Middle frontal gyrus (tissue), 1 donor: ENCODE results near the gene QARS1.
A peak's percentile ranks its signal among the peaks of the same experiment; 100 is the strongest.

Source experiments
- DNase-seq: peaks from one replicate; pipeline ENCODE4 v3.0.0-alpha.2; 2015; ENCODE audit warnings: low spot score; ENCODE audit errors: extremely low spot score

QARS1 gene

DNA sequence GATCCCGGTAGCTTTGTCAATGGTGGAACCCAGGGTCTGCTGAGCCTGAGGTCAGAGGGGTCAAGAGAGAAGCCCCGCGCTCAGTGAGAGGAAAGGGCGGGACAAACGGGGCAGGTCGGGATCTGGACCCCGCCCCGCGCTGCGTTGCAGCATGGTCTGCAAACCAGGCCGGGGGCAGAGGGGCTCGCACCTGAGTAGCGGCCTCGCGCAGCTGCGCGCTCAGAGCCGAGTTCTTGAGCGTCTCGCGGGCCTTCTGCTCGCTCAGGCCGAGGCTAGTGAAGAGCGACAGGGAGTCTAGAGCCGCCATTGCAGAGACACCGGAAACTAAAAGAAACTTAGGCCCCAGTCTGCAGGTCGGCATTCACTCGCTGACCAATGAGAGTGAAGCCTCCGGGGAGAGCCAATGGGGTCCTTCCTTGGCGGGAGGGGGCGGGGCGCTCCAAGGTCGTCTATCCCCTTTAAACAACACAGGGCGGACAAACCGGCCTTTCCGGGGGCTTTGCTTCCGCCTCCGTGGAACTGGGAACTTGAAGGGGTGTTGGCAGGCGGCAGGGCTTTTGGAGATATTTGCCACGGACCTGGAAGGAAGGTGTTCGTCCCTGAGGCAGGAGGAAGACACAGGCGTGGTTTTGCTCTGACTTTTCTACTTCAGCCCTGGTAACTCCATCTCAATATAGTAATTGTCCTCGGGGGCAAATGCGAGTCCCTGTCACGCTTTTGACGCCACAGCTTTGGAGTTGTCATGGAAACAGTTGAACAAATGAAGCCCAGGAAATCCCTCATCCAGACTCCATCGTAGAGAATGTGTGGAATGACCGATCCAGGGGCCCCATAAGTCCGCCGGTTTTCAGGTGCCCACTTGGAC, at the start of gene QARS1:
TSS of gene QARS1 (minus strand) at position 331 of the 865 bp plus-strand sequence. CDS start at position 307, 24 bp downstream.
- peak; percentile 88 for DNase-seq

DNA sequence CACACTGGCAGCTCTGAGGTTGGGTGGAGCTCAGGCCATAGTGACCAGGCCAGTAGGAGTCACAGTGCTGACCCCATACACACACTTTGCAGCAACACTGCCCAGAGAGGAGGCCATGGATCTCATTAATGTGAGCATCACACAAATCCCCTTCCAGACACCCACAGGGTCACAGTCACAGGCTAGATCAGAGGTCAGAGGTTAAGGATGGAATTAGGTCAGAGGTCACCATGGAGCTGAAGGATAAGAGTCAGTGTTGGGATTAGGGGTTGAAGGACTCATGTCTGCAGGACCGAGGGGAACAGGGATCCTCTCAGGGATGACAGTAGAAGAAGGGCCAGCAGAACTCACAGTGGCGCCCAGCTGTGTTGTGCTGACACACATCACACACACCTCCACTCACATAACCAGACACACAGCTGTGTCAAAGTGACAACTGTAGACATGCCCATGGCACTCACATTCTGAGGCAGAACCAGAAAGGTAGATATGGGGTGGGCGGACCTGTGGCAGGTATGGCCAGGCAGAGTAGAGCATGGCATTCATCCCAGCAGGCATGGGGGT, 48.9 kb upstream of the QARS1 start:
- DNase-seq: no peak

DNA sequence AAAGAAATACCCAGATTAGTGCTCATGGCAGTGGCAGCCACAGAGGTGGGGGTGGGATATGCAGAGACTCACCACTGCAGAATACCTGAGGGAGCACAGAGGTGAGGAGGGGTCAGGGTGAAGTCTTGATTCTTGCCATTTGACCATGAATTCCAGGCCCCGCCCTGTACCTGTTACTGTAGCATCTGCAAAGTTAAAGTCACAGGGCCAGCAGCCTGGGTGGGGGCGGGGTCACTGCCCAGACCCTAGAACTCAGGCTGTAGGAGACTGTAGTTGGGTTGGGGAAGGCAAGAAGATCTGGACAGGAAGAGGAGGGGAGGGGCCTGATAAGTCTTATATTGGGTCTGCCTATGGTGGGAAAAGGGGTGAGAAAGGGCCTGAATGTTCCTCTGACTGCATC, 47.1 kb upstream of the QARS1 start:
- no peak for DNase-seq

DNA sequence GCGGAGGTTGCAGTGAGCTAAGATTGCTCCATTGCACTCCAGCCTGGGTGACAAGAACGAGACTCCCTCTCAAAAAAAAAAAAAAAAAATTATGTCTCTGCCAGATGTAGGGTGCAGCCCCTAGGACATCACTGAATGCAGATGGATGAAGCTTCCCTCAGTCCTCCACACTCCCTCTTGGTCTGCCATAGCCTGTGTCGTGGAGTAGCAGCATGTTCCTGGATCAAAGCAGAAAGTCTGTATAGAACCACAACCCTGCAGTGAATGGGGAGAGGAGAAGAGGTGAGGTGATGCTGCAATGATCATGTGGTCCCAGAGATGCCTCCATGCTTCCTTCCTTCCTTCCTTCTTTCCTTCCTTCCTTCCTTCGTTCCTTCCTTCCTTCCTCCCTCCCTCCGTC, 43.6 kb upstream of the QARS1 start:
- DNase-seq: no peak

DNA sequence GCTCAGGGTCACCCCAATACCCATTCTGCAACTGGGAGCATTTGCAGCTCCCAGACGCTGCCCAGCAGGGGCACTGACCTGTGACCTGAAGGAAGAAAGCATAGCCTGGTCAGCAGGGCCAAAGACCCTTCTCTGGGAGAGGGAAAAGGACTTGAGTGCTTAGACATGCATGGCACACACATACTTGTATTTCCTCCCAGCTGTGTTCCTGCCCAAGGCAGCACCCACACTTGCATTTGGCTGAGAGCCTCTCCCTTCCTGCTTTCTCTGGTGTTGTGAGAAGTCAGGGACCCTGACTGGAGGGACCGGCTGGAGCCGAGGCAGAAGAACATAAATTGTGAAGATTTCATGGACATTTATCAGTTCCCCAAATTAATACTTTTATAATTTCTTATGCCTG, 35.5 kb upstream of the QARS1 start:
- no peak for DNase-seq

DNA sequence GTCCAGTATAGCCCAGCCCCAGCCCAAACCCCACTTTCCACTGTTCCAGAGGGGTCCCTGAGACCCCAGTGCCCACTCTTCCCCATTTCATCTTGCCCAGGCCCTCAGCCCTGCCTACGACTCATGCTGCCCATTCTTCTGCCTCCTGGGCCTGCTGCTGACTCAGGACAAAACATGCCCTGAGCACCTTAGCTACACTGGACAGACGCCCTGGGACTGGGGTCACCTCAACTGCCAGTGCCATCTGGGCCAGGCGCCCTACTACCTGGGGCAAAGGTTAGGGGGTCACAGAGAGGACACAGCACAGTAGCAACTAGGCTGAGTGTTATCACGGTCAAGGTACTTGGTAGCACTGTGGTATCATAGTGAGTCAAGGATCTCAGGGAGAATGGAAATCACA, 30.9 kb upstream of the QARS1 start:
- no peak for DNase-seq

DNA sequence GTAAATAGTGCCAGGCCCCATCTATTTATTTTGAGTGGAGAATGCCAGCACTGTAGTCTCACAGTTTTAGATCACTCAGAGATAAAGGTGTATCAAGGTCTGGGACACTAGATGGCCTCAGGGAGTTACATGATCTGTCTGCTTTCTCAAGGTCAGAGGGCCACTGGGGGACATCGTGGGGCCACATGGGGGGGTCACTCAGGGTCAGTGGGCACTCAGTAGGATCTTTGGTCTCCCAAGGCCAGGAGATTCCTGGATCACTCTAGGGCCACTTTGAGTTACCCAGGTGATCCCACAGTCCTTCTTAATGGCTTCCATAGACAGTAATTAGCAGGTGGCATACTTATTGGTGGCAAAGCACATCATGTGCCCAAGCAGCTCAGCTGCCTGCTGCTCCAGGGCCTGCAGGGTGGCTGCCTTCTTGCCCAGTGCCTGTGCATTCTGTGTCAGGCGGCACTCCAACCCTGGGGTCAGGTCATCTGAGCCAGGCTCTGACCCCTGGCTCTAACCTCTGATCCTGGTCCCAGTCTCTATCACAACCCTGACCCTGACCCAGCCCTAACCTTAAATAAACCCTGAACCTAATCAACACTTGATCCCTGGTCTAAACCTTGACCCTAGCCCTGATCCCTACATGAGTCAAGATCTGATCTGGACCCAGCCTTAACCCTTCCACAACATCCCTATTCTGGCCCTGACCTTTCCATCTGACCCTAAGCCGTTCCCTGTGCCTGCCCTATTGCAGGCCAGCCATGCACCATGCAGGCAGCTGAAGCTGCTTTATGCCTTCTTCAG, 30.1 kb upstream of the QARS1 start:
- no peak for DNase-seq

DNA sequence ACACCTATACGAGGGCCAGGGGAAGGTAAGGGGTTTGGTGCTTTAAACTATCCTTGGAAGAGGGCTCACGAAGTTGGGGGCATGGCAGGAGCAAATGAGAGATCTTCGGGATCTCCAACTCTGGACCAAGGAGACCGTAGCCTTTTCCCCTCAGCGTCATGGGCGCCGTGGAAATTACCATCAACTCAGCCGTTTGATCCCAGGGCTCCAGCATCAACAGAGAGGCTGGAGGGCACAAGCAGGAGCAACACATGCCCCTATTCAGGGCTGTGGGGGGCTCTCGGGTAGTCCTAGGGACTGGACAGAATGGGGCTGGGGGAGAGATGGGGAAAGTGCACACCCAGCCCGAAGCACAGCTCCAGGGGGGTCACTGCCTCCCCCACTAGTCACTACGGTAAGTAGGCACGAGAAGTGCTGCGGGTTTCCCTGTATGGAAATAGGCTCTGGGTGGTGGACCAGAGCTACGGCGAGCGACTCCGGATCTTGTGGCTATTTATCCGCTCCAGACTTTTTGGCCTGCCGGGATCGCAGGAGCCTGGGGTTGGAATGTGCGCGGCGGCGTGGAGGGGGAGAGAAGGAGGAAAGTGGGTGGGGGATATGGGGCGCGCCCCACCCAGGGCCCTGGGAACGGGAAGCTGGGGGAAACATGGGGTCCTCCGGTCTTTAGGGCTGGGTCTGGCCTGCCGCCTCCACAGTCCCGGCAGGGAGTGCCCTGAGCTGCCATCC, 28.8 kb upstream of the QARS1 start:
- DNase-seq: peak; percentile 74

DNA sequence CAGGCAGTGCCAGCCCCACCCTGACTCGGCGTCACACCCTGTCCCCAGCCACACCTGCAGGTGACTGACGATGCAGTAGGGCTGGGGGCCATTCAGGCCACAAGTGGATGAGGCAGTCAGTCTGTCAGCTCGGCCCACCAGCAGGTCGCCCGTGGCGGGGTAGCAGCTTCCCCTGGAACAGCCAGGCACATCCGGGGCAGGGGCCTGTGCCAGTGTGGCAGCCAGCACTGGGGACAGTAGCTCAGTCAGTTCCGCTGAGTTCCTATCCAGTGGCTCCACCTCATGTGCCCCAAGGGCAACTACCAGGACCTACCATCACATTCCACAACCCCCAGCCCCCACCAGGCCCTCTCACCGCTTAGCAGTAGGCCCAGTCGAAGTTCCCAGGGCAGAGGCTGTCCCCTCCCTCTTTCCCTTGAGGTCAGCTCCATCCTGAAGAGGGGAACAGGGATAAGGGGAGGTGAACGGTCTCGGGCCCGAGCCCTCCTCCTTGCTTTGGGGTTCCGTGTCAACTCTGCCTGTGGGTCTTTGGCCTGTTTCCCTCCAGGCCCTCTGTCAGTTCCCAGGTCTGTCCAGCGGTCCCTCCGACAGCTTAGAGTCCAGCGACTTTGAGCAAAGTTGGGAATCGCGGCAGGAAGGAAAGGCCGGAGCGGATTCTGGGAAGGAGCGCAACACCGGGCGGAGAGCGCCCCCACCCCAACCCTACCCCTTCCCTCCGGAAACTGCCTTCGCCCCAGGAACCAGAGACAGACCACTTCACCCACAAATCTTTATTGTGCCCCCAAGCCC, 28.1 kb upstream of the QARS1 start, which contains the start of gene LAMB2:
TSS of gene LAMB2 (minus strand) at position 614 of the 789 bp plus-strand sequence. CDS start at position 431, 183 bp downstream.
- peak; percentile 24 for DNase-seq

DNA sequence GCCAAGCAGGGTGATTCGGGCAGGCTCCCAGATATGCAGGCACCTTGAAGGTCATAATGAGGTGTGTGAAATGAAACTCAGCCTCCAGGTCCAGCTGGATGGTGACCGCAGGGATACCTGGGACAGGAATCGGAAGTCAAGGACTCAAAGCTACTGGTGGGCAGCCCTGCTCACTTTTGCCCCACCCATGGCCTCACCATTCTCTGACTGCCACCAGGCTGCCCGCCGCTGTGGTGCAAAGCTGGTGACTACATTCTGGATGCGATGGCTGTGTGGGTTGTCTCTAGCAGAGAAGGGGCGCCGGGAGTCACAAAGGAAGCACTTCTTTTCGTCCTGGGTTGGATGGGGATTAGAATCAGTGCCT, 27.5 kb upstream of the QARS1 start:
- DNase-seq: no peak

DNA sequence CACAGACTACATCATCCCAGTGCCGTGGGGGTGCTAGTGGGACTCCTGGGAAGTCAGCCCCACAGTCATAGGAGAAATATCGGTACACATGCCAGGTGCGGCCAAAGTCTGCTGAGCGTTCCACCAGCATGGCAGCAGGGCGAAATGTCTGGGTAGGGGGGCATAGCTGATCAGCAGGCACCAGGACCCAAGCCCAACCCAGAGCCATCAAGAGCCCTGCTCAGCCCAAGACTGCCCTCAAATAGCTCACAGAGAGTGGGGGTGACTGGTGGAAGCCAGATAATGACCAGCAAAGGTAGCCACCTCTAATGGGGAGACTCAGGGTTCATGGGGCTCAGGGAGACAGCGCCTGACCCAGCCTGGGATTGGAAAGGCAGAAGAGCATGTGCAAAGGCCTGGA, 27.0 kb upstream of the QARS1 start:
- DNase-seq: no peak

DNA sequence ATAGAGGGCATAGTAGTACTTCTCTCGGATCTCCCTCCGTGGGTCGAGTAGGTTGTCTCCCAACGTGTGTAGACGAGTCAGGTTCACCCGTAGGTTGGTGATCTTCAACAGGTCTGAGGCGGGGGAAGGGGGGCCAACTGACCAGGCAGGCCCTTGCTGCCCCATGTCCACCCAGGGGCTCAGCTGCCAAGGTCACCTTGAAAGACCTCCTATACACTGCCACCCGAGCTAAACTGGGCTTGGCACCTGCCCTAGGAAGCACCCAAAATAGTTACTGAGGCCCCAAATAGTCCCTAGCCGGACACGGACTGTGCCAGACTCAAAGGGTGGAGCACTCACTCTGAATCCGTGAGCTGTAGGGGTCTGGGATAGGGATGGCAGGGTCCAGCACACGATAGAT, 26.5 kb upstream of the QARS1 start:
- DNase-seq: no peak

DNA sequence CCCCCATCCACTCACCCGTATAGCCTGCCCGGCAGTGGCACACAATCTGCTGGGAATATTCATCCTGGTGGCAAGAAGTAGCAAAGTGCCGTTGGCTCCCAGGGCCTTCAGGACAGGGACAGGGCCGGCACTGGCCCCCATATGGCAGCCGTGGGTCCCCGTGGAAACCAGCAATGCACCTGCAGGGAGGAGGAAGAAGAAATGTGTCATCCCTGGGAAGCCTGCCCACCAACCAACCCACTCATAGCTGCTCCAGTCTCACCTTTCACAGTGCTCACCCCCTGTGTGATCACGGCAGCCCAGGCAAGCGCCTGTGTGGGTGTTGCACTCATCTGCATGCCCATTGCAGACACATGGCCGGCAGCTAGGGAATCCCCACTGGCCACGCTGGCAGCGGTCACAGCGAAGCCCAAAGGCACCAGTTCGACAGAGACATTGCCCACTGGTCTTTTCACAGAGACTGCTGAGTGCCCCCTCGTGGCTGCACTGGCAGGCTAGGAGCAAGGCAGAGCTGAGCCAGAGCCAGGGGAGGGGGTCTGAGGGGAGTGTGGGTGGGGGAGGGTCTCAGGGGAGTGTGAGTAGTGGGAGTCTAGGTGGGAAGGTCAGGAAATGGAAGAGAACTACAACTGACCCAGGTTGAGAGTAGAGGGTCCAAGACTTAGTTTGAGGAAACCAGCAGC, 20.6 kb upstream of the QARS1 start:
- no peak for DNase-seq

DNA sequence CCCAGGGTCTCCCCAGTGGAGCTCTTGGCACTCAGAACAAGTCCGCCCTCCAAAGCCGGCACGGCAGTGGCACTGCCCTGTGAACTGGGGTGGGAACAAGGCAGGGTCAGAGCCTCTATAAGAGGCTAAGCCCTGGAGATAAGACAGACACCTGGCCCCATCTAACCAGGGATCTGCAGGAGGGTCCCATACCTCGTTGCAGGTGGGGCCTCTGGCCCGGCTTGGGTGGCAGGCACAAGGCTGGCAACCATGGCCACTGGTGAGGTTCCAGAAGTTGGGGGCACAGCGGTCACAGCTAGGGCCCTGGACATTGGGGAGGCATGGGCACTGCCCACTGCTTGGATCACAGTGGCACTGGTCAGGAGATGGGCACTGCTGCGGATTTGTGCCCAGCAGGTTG, 19.6 kb upstream of the QARS1 start:
- no peak for DNase-seq

DNA sequence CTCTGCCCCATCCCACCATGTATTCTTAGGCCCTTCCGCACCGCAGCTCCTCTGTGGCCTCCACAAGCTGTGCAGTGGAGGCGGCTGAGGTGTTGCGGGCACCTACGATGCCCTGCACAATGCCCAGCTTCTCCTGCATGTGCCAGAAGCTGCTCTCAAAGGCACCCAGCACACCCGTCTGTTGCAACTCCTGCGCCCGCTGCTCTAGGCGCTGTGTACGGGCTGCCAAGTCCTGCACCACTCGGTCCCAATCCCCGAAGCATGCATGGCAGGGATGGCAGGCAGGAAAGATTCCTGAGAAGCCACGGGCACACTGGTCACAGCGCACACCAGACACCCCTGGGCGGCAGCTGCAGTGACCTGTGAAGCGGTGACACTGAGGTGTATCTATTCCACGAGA, 19.1 kb upstream of the QARS1 start:
- DNase-seq: no peak

DNA sequence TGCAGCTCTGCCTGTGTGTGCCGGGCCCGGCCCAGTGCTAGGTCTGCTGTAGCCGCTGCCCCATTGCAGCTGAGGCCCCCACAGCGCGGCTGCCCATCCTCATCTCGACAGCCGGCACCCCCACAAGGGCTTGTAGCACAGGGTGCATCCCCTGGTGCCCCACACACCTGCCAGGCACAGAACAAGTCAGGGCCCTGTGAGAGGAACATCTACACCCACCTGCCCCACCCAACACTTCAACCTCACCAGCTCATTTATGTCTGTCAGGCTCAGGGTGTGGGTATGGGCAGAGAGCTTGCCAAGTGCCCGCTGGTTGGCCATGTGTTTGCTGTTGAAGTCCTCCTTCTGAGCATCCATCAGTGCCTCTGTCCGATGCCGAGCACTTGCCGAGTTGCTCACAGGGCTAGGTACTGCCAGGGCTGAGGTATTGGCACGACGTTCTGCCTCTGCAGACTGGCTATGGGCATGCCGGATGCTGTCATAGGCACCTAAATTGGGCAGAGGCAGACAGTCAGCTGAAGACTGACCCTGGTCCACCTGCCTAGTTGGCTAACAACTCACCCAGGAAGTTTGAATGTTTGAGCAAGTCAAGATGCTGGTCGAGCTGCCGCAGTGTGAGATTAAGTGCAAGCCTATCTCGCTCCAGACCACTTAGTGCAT, 18.5 kb upstream of the QARS1 start:
- DNase-seq: no peak

DNA sequence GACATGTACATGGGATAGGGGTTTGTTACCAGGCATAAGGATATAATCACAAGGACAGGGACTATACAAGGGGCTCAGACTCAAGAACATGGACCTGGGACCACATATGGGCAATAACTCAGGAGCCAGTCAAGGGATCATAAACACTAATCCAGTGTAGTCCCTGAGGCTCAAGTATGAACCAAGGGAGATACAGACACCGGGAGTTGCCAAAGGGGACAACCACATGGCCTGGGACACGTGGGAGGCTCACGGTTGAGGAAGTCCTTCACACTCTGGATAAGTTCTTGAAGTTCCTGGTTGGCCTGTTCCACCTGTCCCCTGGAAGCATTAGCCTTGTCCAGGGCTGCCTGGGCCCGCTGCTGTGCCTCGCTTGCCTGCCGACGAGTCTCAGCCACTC, 17.9 kb upstream of the QARS1 start:
- no peak for DNase-seq

DNA sequence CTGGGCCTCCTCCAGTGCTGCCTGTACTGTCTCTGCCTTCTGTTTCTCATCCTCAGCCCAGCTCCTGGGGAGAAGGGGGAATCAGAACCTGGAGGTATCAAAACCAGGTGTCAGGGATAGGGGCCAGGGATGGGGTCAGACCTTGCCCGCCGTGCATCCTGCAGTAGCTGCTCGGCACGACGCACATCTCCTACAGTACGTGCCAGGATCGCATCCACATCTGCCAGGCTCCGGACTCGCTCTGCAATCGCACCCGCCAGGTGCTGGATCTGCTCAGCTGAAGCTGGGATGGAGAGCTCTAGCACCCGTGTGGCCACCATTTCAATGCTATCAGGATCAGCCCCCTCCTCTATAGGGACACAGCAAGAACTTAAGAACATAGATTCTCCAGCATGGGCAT, 17.5 kb upstream of the QARS1 start:
- DNase-seq: no peak

DNA sequence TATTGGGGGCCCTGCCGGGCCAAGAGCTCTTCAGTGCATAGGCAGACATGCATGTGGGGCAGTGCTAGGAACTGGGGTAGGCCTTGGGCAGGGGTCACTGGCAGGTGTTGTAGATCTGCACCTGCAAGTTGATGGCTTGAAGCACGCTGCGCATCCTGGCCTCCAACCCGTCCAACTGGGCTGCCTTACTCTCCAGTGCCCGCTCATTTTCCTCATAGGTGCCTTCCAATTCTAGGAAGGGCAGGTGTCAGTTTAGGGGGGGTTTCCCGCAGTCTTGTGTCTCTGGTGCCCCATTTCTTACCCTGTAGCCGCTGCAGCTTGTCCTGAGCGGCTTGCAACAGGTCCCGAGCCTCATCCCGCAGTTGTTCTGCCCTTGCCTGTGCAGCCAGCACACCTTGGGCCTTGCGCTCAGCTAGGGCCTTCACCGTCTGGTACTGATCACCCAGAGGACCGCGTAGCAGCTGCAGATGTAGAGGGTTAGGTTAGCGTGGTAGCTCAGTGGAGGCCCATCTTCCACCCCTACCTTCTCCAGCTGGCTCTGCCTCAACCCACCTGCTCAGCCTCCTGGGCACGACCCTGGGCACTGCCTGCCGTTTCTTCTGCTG, 16.7 kb upstream of the QARS1 start:
- DNase-seq: no peak
